T1000 (cell line): ENCODE data around the gene RAB11FIP5.
A peak's percentile ranks its signal among the peaks of the same experiment; 100 is the strongest.
"Not testable (repeated sequence)": the region's sequence is repeated elsewhere in the genome, so short reads cannot be mapped to it uniquely, and the experiment has no call there.

Experiments
- DNase-seq: peaks from one replicate; lab custom pipeline; 2025; ENCODE audit warnings: mixed read lengths; lab: John Stamatoyannopoulos, UW

Gene RAB11FIP5

DNA sequence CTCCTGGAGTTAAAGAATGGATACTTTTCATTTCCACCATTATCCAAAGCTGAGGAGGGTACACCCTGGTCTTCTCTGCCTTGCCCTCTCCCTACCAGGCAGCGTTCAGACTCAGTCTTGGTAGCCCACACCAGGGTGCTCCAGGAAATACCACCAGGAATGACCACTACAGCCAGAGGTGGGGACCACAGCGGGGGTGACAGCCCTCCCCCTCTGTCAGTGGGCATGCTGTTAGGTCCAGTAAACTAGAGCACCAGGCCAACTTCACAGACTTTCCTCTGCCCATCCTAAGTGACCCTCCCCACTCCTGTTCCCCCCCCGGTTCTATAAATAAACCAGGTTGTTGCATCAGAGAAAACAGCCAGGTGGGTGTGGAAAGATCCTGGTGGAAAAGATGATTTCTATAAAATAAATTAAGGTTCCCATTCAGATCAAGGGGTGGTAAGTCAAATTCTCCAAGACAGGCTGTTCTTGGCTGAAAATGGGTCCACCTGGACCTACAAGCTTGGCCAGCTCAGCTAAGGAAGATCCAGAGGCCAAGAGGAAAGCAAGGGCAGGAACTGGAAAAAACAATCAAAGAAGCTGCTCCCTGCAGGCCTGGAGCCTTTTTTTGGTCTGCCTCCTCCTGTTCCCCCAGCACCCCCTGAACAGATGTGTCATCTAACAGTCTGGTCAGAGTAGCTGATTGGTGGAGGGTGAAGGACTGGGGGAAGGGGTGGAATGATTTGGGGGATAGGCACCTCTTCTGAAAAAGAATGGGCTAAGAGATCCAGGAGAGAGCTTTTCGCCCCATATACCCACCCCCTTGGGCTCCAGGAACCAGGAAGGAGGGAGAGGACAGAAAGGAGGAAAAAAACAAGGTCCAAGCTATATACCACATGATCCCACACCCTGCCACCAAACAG lies 2.3 kb downstream of the RAB11FIP5 start:
- no peak for DNase-seq

GRCh38 chr2:73109431-73110167 lies 3.1 kb downstream of the RAB11FIP5 start:
- DNase-seq = no peak

DNA sequence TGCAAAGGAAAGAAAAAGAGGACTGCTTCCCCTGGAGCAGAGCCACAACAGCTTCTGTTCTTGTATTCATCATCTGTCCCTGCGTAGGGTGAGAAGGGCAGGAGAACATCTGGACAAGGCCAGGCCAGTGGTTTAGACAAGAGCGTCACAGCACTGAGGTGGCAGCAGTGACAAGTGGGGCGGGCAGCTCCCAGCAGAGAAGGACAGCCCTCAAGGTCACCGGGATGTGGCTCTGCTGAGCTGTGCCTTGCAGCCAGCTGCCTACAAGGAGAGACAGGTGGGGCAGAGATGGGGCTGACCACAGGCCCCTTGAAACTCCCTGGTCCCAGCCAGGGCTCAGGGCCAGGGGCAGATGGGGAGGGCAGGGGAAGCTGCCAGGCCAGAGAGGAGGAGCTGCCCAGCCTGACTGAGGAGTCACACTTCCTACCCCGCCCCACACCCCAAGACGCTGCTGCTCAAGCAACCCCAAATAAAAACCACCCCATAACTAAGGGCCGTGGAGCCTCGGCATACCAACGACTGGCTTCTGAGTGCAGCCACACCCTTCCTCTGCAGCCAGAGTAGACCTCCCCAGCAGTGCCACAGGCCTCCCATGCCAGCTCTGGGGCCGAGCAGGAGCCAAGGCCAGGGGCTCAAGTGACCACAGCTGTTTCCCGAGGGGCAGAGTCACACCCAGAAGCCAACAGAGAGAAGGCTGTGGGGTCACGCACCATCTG lies 5.4 kb downstream of the RAB11FIP5 start:
- no peak for DNase-seq

GRCh38 chr2:73106791-73107190 lies 6.0 kb downstream of the RAB11FIP5 start:
- no peak for DNase-seq

DNA sequence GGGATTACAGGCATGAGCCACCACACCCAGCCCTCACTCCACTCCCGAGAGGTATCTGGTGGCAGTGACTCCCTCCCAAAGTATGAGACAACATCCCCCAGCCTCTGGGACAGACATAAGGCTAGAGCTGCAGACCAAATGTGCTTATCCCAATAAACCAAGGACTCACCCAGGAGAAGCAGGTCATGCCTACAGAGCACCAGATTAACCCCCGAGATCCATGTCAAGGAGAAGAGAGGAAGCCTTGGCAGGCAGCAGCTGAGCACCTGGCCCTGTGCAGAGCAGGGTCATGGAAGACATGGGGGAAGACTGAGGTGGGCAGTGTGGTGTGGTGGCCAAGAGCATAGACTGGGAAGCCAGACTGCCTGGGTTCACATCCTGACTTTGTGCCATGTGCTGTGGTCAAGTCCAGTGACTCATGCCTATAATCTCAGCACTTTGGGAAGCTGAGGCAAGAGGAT lies 7.2 kb downstream of the RAB11FIP5 start:
- DNase-seq = no peak

DNA sequence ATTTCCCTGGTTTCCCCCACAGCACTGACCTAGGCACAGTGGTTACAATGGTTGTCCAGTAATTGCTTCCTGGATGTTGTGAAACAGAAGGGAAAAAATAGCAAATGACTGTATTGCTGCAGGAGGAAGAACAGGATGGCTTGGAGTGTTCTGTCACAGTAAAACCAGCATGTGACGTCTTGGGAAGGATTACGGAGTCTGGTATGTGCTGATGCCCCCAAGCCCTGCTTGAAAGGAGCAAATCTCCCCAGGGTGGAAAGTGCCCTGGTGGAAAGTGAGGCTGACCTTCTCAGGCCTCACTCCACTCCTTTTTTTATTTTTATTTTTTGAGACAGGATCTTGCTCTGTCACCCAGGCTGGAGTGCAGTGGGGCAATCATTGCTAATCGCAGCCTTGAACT lies 7.8 kb downstream of the RAB11FIP5 start:
- DNase-seq = no peak

- DNase-seq = no peak
Observed at GRCh38 chr2:73103018-73103542, 9.7 kb downstream of the RAB11FIP5 start.

GRCh38 chr2:73101626-73102256 lies 11.0 kb downstream of the RAB11FIP5 start:
- no peak for DNase-seq

DNA sequence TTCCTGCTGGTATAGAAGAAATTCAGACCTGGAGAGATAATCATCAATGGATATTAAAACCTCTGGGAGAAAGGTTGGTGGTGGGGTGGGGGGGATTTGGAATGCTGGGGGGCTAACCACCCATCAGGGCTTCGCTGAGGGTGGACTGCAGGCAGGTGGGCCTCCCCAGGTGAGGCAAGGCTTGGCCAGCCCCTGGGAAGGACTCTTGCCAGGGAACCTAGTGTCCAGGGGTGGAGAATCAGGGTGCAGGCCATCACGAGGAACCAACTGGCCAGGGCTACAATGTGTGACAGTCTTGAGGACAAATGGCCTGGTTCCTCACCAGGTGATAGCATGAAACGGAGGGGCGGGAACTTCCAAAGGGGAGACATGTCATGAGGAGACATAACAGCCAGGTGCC lies 11.8 kb downstream of the RAB11FIP5 start:
- DNase-seq = no peak

GRCh38 chr2:73099486-73099885 lies 13.3 kb downstream of the RAB11FIP5 start:
- DNase-seq = no peak

GRCh38 chr2:73095910-73096309 lies 16.8 kb downstream of the RAB11FIP5 start:
- no peak for DNase-seq

- DNase-seq = not testable (repeated sequence)
Observed at GRCh38 chr2:73093601-73094218, 19.0 kb downstream of the RAB11FIP5 start.

- no peak for DNase-seq
Observed at GRCh38 chr2:73092146-73092783, 20.5 kb downstream of the RAB11FIP5 start.

GRCh38 chr2:73091696-73092095 lies 21.1 kb downstream of the RAB11FIP5 start:
- DNase-seq = no peak

DNA sequence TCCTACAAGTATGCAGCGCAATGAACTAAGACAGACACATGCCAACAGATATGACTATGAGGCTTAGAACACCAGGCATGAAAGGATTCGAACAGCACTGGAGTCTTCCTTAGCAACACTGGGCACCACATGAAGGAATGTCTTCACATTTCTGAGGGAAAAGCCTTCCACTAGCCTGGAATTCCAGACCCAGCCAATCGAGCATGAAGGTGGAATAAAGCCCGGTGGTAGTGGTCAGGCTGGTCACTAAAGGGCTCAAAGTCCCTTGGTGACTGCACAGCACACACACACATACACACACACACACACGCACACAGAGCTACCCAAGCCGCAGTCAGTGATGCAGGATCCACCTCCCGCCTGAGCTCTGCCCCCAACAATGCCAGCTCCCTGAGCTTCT lies 21.6 kb downstream of the RAB11FIP5 start:
- no peak for DNase-seq

DNA sequence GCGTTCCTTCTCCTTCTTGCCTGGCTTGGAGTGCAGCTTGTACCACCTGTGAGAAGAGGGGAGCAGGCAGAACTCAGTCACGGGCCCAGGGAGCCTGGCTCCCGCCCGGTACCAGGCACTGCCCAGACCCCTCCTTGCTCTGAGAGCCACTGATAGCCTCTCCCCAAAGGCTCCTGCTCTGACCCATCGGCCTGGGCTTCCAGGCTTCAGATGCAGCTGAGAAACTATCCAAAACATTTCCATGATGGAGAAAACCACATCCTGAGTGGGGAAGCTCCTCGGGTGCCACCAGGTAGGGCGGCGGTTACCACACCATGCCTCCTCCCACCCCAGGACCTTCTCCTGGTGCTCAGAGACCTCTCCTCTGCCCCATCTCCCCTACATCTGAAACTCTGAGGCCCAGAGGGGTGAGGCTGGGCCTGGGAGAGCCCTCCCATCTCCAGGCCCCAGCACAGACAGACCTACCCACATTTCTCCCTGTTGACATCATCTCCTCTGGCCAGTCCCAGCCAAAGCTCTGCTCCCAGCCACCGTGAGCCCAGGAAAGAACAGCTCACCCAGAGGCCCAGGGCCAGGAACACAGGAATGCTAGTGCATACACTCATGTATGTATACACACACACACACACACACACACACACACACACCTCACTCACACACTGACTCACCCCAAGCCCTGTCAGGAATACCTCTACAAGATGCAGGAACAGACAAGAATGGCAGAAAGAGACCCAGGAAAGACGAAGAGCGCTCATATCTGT lies 23.3 kb downstream of the RAB11FIP5 start:
- DNase-seq = peak; percentile 83

- no peak for DNase-seq
Observed at GRCh38 chr2:73088703-73089102, 24.0 kb downstream of the RAB11FIP5 start.

- DNase-seq = no peak
Observed at GRCh38 chr2:73088211-73088610, 24.5 kb downstream of the RAB11FIP5 start.

DNA sequence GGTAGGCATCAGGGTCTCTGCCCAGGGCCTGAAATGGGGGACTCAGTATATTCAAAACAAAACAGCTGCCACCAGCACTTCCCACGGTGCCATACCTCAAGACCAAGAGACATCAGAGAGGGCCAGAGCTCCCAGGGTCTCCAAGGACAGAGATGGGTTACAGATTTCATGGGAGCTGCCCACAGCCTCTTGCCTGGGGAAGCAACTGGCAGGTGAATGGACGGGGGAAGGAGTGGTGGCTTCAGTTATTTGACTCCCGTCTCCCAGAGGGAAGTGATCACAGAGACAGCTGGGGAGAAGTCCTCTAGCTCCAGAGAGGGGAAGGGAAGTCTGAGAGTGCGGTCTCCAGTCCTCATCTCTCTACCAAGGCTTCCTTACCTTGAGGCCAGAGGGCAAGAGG lies 25.4 kb downstream of the RAB11FIP5 start:
- no peak for DNase-seq

DNA sequence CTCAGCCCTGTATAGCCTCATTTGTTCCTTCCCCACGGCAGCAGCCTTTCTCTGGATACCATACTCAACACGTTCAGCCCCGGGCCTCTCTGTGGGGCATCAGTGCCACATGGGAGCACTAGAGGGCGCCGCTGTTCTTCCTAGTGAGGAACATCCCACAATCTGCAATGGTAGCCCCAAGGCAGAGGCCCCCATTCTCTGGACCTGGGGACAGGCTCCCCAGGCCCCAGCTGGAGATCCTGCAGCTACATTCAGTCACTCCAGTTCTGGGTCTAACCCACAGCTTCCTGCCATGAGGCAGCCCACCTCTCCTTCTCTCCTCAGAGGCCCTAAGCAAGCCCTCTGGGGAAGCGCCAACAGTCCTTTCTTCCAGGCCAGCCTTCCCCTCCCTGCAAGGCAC lies 27.1 kb downstream of the RAB11FIP5 start:
- DNase-seq = peak; percentile 64
